Adrenal gland (tissue), 12 donors: ENCODE data around the gene SCRN1. TPM values are rescaled to one million over a fixed set of nuclear protein-coding genes. Genes with fewer than 3 reads are reported as not detected.

Experiments used
- DNase-seq, 7 donors: peaks; one replicate each; pipeline ENCODE4 v3.0.0-alpha.2; 2019 to 2020
- H3K27ac ChIP-seq, 5 donors: fragments of 200-600 bp; sonication (generic) in 4 of 5; 1 replicate in 3 of 5; 2 replicates in 2 of 5; pipeline versions ENCODE4 v1.5.1 to v1.8.0; 2016 to 2020; ENCODE audit warnings: mild to moderate bottlenecking in 1 of 5
- H3K27me3 ChIP-seq: fragments of 200-600 bp; 2 replicates; pipeline ENCODE4 v1.8.0; 2021
- H3K36me3 ChIP-seq, 2 donors: fragments of 200-600 bp; replicated peaks in 1 of 2; 1 replicate in 1 of 2; 2 replicates in 1 of 2; pipeline versions ENCODE4 v1.5.1 to v1.8.0; 2018 to 2022
- H3K4me1 ChIP-seq, 2 donors: fragments of 200-600 bp; replicated peaks in 1 of 2; 1 replicate in 1 of 2; 2 replicates in 1 of 2; pipeline versions ENCODE4 v1.5.1 to v1.8.0; 2018 to 2021
- H3K4me3 ChIP-seq, 4 donors: fragments of 200-600 bp; sonication (generic) in 3 of 4; one replicate each; pipeline ENCODE4 v1.5.1; 2016 to 2018
- H3K9me3 ChIP-seq, 3 donors: fragments of 200-600 bp; sonication (generic) in 1 of 3; replicated peaks in 1 of 3; 1 replicate in 2 of 3; 2 replicates in 1 of 3; pipeline versions ENCODE4 v1.5.1 to v1.8.0; 2016 to 2021
- CTCF ChIP-seq, 6 experiments: fragments of 450-650 bp in 4 of 6; fragments of 200-600 bp in 2 of 6; sonication (generic) in 1 of 6; IDR thresholded peaks; 1 replicate in 5 of 6; 2 replicates in 1 of 6; pipeline versions ENCODE4 v1.5.1 to v1.8.0; 2016 to 2021; ENCODE audit warnings: antibody characterized with exemption in 6 of 6, mild to moderate bottlenecking in 2 of 6, moderate library complexity in 1 of 6
- POLR2A ChIP-seq, 2 donors: fragments of 450-650 bp; IDR thresholded peaks; one replicate each; pipeline ENCODE4 v1.6.1; 2017; ENCODE audit warnings: antibody characterized with exemption in 2 of 2, mild to moderate bottlenecking in 2 of 2, moderate library complexity in 1 of 2
- WGBS, 4 donors: extraction: QIAGEN DNeasy Blood & Tissue Kit in 2 of 4; methylation state at CpG; one replicate each; pipeline versions ENCODE4 v1.1.5 to v1.1.7; 2013 to 2017; 5-methylcytosine and 5-hydroxymethylcytosine counted together
- intact Hi-C, 2 donors: fragments of 100-400 bp; cut with DNase I; formaldehyde crosslinking; loops; one replicate each; pipeline versions ENCODE4 v1.14.1 to v1.15.0; 2022 to 2023
- polyA plus RNA-seq, 3 donors: library from polyadenylated mRNA; stranded (reverse); fragments of 200-250 nt in 2 of 3; fragments of 350-450 nt in 1 of 3; fragmentation: Illumina TruSeq in 1 of 3; extraction: RNeasy Lipid Tissue Mini Kit (QIAGEN cat#74804) in 1 of 3; gene quantifications; one replicate each; pipeline ENCODE4 v1.2.3, GENCODE V29; 2013 to 2014
- total RNA-seq, 9 donors: library from RNA; depleted of rRNA in 4 of 9; stranded (reverse); fragments of >200 nt in 4 of 9; fragments of 120-200 nt in 1 of 9; fragmentation: NEBNext Ultra II Directional in 1 of 9; extraction: Animal tissue kit (Norgen Biotek cat#: 25700) in 1 of 9; gene quantifications; one replicate each; pipeline versions ENCODE4 v1.1.0 to v1.2.4, GENCODE V29; 2013 to 2023
- donor health status: healthy with polysubstance abuse.
- donor health status: Bipolar disorder and iron deficiency.
- donor health status: DM: yes; HTN: yes; CAD: no.
- donor health status: DM: no; HTN: no; CAD: no.
- donor health status: DM: no; HTN: no; CAD: no.
- donor health status: DM: yes; HTN: yes; CAD: no.

The SCRN1 gene
- total and polyA plus RNA-seq, 12 donors, result 8.2 to 75.9 (median 50.2) TPM

- no peak overlapping the region for H3K27ac ChIP-seq
- H3K36me3 ChIP-seq, result no peaks in the 10 kb centered on the region
- peaks cover 0 to 32% of the 10 kb centered on the region in 2 donors for H3K4me1 ChIP-seq
Observed at GRCh38 chr7:29970158-29970557, 19.4 kb downstream of the SCRN1 start.

GRCh38 chr7:29969738-29970137 is 19.9 kb downstream of the SCRN1 start:
- H3K9me3 ChIP-seq, result no peaks in the 10 kb centered on the region
- 61 to 69% (median 66%) methylated on average over 2 of the region's 2 CpGs for WGBS, 4 donors
- no peak for TF ChIP-seq CTCF (IDR thresholded peaks at IDR 0.05)
- no peak for TF ChIP-seq POLR2A (IDR thresholded peaks at IDR 0.05)
- no peak overlapping the region for H3K4me3 ChIP-seq
- no peaks in the 10 kb centered on the region for H3K36me3 ChIP-seq
- peaks cover 0 to 32% of the 10 kb centered on the region in 2 donors for H3K4me1 ChIP-seq
- no peak overlapping the region for H3K27ac ChIP-seq
- no peaks in the 10 kb centered on the region for H3K27me3 ChIP-seq
- no peak for DNase-seq
- intact Hi-C loops, result no loop called here

More at GRCh38 chr7:29970158-29970557, 19.4 kb downstream of the SCRN1 start:
- no peak overlapping the region for H3K4me3 ChIP-seq
- H3K9me3 ChIP-seq, result no peaks in the 10 kb centered on the region
- 67 to 79% (median 77%) methylated on average over 1 of the region's 1 CpG for WGBS, 4 donors
- TF ChIP-seq CTCF (IDR thresholded peaks at IDR 0.05), result no peak
- TF ChIP-seq POLR2A (IDR thresholded peaks at IDR 0.05), result no peak
- no peak for DNase-seq
- H3K27me3 ChIP-seq, result no peaks in the 10 kb centered on the region
- intact Hi-C loops, result no loop called here

GRCh38 chr7:29968683-29969395 is 20.8 kb downstream of the SCRN1 start:
- H3K4me3 ChIP-seq, result no peak overlapping the region
- intact Hi-C loops, result no loop called here
- H3K36me3 ChIP-seq, result no peaks in the 10 kb centered on the region
- H3K27me3 ChIP-seq, result no peaks in the 10 kb centered on the region
- peak in 1 of 7 donors; percentile 21 for DNase-seq
- H3K27ac ChIP-seq, result no peak overlapping the region
- TF ChIP-seq POLR2A (IDR thresholded peaks at IDR 0.05) (no peak), CTCF (IDR thresholded peaks at IDR 0.05) (no peak)
- H3K9me3 ChIP-seq, result no peaks in the 10 kb centered on the region
- peaks cover 0 to 32% of the 10 kb centered on the region in 2 donors for H3K4me1 ChIP-seq
- WGBS, 4 donors, result 63 to 73% (median 66%) methylated on average over 12 of the region's 12 CpGs

GRCh38 chr7:29965030-29965429 is 24.6 kb downstream of the SCRN1 start:
- 78 to 88% (median 83%) methylated on average over 3 of the region's 3 CpGs for WGBS, 4 donors
- H3K27me3 ChIP-seq, result no peaks in the 10 kb centered on the region
- H3K27ac ChIP-seq, result no peak overlapping the region
- intact Hi-C loops, result no loop called here
- no peaks in the 10 kb centered on the region for H3K9me3 ChIP-seq
- H3K36me3 ChIP-seq, result no peaks in the 10 kb centered on the region
- TF ChIP-seq POLR2A (IDR thresholded peaks at IDR 0.05), result no peak
- no peak for TF ChIP-seq CTCF (IDR thresholded peaks at IDR 0.05)
- H3K4me1 ChIP-seq, result peaks cover 0 to 18% of the 10 kb centered on the region in 2 donors
- H3K4me3 ChIP-seq, result no peak overlapping the region
- no peak for DNase-seq
